ENCODE measurements around the gene GRAPL.
"Not testable (repeated sequence)": the region's sequence is repeated elsewhere in the genome, so short reads cannot be mapped to it uniquely, and the experiment has no call there.

DNA sequence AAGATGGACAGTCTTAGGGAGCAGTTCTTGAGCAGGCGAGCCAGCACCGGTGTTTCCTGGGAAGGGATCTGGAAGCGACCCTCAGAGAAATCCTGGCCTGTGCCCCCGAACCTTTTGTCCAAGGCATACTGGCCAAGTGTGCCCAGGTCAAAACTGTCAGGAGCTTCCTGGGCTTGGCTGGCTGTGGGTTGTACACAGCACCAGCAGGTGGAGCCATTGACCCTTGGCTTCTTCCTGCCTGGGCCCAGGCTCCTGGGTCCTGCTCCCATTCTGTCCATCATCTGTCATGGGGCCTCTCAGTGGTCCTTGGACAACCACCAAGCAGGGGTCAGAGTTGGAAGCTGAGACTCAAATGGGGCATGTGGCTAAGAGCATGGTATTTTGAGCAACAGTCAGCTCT lies 15.0 kb downstream of the GRAPL start:
- TF ChIP-seq POLR2AphosphoS5 (IDR thresholded peaks at IDR 0.05; ENCODE audit: borderline replicate concordance, low read depth, low read length); EZH2 (IDR thresholded peaks at IDR 0.05); FOXP2 (optimal IDR thresholded peaks at IDR 0.05; ENCODE audit: control extremely low read depth, extremely low read length, insufficient read depth): not testable (repeated sequence)

Data from SK-N-MC (cell line).